ENCODE results near the gene MKI67.

DNA sequence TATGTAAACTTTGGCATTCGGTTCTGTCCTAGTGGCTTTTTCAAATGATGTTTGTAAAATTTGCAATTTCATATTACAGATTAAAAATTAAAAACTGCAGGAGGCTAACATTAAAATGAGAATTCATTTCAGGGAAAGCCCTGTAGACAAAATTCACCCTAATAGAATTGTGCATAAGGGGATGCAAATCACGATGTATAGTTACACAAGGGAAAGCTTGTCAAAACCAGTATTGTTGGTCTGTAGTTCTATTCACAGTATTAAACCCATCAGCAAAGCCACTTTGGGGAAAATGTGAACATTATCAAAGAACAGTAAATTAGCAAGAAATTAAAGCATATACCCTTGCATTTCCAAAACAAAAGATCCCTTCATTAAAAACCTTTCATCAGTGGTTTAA lies 39.9 kb upstream of the MKI67 start:
- TF ChIP-seq, protein P1, sequence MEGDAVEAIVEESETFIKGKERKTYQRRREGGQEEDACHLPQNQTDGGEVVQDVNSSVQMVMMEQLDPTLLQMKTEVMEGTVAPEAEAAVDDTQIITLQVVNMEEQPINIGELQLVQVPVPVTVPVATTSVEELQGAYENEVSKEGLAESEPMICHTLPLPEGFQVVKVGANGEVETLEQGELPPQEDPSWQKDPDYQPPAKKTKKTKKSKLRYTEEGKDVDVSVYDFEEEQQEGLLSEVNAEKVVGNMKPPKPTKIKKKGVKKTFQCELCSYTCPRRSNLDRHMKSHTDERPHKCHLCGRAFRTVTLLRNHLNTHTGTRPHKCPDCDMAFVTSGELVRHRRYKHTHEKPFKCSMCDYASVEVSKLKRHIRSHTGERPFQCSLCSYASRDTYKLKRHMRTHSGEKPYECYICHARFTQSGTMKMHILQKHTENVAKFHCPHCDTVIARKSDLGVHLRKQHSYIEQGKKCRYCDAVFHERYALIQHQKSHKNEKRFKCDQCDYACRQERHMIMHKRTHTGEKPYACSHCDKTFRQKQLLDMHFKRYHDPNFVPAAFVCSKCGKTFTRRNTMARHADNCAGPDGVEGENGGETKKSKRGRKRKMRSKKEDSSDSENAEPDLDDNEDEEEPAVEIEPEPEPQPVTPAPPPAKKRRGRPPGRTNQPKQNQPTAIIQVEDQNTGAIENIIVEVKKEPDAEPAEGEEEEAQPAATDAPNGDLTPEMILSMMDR (IDR thresholded peaks at IDR 0.05): no peak
- TF ChIP-seq POLR2A (IDR thresholded peaks at IDR 0.05) (no peak), POLR2AphosphoS5 (IDR thresholded peaks at IDR 0.05) (no peak)
